Measurements from ENCODE around the gene MSMB.
"Not testable (repeated sequence)": the region's sequence is repeated elsewhere in the genome, so short reads cannot be mapped to it uniquely, and the experiment has no call there.

The MSMB gene

DNA sequence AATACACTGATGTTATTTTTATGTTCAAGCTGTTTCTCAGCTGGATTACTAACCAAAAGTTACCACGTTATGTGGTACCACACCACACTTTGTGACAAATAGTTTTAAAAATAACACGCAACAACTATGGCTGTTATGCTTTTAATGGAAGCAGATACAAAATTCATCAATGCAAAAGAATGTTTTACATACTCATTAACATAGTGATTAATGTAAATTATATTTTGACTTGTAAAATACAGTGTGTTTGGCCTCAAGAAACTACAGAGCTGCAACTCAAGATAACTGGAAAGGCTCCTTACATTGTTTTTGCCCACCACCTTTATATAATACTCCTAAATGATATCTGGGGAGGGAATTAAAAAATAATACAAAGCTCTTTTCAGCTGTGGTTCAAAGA lies 41.1 kb downstream of the MSMB start:
- no peak for DNase-seq

DNA sequence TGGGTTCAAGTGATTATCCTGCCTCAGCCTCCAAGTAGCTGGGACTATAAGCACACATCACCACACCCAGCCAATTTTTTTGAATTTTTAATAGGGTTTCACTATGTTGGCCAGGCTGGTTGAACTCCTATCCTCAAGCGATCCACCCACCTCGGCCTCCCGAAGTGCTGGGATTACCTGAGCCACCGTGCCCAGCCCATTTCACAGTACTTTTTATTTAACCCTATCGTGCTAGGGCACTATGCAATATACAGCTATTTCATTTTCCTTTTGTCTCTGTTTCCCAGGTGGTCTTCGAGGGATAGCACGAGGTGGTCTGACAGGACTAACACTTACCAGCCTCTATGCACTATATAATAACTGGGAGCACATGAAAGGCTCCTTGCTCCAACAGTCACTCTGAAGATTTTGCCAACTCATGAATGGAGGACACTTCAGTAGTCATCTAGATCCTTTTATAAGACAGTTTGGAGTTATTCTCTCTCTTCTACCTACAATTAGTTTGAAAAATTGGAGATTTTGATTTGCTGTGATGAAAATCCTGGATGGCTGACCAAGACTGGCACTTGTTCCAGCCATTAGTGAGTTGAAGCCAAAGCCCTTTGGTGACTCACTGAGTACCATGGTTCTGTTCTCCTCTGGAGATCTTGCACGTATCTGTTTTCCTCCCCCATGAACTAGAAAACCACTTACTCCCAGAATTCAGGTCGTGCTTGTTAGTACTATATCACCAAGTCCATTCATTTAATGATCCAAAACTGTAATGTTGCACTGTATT lies 43.0 kb downstream of the MSMB start:
- DNase-seq = no peak

DNA sequence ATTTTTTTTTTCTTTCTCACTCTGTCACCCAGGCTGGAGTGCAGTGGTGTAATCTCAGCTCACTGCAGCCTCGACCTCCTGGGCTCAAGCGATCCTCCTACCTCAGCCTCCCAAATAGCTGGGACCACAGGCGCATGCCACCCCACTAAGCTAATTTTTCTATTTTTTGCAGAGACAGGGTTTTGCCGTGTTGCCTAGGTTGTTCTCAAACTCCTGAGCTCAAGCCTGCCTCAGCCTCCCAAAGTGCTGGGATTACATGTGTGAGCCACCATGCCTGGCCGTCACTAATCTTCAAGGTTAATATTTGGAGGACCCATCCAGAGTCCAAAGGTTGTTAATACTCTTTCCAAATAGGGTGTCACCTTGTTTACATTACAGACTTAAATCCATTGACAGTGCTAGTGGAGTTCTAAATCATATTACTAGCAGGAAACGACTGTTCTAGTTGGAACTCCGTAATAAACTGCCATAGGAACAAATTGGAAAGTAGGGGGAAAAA lies 43.8 kb downstream of the MSMB start:
- not testable (repeated sequence) for DNase-seq

DNA sequence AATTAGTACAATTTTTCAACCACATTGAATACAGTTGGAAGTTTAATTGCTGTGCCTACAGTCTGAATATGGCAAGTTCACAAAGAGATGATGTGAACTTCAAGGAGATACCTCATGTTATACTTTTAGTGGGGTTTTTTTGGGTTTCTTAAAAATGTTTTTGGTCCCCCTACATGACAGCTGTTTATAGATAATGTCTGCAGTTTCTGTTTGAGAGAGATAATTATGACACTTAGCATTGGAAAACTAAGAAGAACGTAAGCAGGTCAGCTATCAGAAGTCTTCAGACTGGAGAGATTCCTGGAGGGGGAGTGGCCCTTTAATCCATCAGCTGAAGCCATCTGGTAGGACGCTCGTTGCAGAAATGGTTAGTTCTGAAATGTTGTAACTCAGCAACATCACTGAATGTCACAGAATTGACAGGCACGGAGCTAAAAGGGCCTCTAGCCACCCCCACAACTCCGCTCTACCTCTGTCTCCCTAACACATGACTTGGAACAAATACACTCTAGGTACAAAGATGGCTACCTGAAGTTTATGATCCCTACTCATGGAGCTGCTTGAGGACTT lies 44.8 kb downstream of the MSMB start:
- no peak for DNase-seq

DNA sequence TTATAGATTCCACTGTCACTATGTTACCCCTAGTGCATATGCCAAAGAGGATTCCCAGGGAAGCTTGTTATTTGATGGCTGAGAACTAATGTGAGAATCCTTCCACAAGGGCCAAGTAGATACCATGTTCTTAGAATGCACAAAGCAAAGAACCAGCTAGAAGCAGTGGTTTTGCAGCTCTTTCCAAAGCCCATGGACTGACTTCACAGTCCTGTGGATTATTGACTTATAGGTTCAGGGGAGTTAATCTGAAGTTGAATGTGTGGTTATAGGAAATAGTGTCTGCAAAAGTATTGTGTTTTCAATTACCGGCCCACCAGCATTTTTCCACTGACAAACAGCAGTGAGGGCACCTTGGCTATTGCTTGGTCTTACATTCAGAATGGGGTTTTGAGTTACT lies 45.5 kb downstream of the MSMB start:
- DNase-seq = no peak

DNA sequence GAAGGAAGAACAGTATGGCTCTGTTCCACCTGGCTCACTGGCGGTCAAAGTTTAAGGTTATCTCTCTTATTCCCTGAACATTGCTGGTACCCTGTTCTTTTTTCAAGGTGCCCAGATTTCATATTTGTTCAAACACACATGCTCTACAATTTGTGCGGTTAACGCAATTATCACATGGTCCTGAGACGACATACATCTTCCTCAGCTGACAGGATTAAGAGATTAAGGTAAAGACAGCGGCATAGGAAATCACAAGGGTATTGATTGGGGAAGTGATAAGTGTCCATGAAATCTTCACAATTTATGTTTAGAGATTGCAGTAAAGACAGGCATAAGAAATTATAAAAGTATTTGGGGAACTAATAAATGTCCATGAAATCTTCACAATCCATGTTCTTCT lies 46.1 kb downstream of the MSMB start:
- DNase-seq = not testable (repeated sequence)

DNA sequence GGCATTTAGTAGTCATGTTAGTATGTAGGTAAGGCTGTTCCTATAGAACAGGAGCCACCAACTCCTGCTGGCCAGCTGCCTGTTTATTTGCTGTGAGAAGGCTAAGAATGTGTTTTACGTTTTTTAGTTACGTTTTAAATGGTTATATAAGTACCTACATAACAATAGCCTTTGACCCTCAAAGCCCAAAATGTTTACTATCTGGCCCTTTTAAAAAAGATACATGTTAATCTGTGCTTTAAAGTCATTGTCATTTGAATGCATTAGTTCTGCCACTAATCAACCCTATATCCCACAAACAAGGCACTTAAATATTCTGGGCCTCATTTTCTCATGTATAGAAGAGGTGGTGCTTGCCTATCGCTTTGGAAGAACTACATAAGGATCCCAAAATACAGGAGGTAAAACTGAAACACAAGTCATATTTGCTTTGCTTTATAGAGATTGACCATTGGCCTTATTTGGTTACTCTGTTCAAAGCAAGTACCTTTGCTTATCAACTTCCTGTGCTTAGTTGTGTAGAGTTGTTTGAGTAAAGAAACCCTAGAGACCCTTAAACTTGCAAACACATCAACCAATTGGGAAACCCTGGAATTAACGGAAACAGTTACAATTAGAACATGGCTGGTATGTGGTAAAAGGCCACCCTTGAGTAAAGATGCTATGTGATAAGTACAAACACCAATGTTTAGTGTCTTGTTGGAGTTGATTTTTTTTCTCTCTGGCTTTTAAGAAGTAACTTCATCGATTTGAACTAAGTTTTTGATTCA lies 47.9 kb downstream of the MSMB start:
- no peak for DNase-seq

DNA sequence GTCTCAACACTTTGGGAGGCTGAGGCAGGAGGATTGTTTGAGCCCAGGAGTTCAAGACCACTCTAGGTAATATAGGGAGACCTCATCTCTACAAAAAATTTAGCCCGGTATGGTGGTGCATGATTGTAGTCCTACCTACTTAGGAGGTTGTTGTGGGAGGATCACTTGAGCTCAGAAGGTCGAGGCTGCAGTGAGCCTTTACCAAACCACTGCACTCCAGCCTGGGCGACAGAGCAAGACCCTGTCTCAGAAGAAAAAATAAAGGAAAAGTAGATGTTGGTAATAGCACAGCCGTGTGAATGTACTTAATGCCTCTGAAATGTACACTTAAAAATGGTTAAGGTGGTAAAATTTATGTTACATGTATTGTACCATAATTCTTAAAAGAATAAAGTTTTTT lies 48.5 kb downstream of the MSMB start:
- DNase-seq = no peak

DNA sequence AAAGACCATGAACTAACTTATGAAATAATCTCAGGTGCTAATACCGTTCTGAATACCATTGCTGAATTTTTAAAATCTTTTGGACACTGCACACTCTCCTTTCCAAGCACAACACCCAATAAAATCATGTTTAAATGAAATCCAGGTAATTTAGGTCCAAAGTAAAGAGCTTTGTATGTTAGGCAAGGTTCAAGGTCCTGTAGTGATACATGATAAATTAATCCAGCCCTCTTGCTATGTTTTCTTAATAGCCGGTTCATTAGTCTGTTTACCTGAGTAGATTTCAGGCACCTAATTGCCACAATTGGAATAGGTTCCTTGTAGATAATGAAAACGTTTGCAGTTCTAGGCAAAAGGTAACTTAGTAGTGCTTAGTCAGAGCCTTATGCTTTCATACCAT lies 60.5 kb downstream of the MSMB start:
- DNase-seq = not testable (repeated sequence)

DNA sequence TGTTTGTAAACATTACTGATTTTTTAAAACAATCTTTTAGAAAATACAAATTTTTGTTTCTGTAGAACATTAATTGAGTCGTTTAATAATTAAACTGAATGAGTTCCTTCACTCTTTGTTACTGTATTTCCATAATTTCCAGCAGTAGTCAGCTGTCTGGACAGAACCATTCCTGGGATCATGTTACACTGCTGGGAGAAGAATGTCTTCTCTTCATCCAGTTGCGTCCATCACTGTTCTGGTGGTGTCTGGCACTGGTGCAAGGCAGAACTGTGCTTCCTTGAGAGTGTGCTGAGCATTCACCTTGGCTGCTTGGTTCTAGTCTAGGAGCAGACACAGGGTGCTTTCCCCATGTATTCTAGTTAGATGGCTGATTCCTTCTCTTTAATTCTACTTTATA lies 61.6 kb downstream of the MSMB start:
- not testable (repeated sequence) for DNase-seq

DNA sequence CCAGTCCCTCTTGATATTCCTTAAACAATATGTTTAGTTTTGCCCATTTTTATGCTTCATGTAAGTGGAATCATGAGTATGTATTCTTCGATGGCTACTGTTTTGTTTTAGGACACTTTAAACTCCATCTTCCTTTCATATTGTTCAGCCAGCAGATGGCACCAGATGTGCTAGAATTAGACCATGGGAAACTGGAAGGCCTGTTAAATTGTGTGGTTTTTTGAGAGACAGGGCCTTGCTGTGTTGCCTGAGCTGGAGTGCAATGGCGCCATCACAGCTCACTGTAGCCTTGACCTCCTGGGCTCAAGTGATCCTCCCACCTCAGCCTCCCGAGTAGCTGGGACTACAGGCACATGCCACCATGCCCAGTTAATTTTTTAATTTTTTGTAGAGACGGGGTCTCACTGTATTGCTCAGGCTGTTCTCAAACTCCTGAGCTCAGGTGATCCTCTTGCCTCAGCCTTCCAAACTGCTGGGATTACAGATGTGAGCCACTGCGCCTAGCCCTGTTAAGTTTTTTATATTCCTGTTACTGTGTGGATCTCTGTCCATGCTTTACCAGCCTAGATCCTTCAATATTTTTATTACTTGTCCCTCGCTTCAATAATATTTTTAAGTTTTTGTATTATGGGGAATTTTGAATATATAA lies 62.4 kb downstream of the MSMB start:
- not testable (repeated sequence) for DNase-seq
